Non-pigmented ciliary epithelial cell (primary cell): ENCODE data around the gene APPL1.

Experiments
- DNase-seq: peaks from one replicate; pipeline ENCODE4 v3.0.0-alpha.2; 2010; ENCODE audit warnings: low read depth

The APPL1 gene, protein sequence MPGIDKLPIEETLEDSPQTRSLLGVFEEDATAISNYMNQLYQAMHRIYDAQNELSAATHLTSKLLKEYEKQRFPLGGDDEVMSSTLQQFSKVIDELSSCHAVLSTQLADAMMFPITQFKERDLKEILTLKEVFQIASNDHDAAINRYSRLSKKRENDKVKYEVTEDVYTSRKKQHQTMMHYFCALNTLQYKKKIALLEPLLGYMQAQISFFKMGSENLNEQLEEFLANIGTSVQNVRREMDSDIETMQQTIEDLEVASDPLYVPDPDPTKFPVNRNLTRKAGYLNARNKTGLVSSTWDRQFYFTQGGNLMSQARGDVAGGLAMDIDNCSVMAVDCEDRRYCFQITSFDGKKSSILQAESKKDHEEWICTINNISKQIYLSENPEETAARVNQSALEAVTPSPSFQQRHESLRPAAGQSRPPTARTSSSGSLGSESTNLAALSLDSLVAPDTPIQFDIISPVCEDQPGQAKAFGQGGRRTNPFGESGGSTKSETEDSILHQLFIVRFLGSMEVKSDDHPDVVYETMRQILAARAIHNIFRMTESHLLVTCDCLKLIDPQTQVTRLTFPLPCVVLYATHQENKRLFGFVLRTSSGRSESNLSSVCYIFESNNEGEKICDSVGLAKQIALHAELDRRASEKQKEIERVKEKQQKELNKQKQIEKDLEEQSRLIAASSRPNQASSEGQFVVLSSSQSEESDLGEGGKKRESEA

DNA sequence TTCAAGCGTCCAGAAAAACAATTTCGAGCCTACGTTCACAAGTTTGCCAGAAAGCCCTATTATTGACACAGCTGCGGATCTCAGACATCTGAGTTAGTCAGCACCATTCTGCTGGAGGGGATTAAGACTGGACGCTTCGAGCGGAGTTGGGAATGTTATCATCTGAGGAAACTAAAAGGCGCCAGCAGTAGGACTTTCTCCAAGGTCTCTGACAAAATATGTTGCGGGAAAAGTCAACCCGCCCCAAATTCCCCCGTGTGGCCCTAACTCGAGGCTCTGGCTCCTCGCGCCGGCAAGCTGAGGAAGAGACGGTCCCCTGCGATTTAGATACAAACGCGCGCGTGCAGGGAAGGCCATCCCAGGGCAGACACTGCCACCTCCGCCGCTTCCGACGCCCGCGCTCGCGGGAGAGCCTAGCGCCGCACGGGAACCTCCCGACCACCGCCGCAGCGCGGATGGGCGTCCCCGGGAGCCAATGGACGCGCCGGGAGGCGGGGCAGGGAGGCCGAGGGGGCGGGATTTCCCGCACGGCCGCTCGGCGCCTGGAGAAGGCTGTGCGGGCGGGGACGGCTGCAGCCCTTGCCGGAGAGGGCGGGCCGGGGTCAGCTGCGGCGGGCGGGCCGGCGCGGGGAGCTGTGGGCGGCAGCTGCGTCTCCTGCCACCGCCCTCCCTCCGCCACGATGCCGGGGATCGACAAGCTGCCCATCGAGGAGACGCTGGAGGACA, at the start of gene APPL1:
TSS of gene APPL1 (plus strand) at position 526 of the 726 bp plus-strand sequence. CDS start at position 681, 155 bp downstream.
- peak; percentile 55 for DNase-seq

DNA sequence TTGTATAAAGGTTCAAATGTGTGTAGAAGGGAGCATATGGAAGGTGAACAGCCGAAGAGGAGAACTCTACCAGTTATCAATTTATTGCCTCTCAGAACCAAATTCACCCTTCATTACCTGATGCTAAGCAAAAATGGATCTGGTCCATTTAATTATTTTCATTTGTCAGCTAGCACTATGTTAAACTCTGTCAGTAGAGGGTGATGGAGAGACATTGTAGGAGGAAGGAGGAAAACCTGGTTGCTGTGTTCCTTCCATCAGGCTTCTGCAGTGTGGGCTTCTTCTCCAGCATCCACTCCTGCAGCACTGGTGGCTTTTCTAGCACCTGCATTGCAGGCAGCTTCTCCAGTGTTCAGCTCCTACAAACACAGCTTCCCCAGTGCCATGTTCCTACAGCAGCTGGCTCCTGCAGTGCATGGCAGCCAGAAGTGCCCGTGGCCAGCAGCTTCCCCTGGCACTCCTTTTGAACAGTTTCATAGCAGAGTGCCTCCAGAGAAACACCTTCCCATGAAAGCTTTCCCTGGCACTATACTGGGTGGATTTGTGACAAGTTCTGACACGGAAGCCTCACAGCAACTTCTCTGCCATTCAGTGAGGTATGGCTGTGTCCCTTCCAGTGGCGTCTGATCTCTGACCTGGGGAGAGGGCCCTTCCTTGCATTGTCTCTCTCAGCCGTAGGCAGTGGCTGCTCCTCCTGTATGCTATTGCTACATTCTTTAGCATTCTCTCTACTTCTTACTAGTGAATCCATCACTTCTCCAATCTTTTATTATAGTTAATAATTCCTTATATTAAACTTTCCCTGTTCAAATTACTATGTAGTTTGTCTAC, 47.7 kb upstream of the APPL1 start:
- DNase-seq = no peak

GRCh38 chr3:57184526-57184925, 43.0 kb upstream of the APPL1 start:
- DNase-seq = no peak

- no peak for DNase-seq
Observed at GRCh38 chr3:57192028-57192427, 35.5 kb upstream of the APPL1 start.

DNA sequence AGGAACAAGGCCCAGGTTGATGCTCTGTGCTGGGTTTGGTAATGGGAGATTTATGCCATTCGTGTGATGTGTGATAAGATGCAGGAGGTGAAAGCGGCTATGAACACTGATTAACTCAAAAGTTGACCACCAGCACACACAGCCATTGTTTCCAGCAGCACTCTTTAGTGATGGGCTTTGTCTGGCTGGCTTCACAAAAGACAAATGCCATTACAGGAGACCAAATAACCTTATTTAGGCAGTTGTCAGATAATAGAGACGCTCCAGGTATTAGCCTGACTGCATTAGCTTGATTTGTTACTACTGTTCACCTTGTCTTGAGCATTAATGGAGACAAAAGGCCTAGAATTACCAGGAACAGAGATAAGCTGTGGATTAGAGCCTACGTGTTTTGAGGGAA, 32.9 kb upstream of the APPL1 start:
- DNase-seq = no peak

- DNase-seq = no peak
Observed at GRCh38 chr3:57199895-57200297, 27.6 kb upstream of the APPL1 start, which contains the start of gene HESX1. TSS of gene HESX1 (minus strand) at chr3:57199978. CDS start at chr3:57199918, 60 bp downstream.

DNA sequence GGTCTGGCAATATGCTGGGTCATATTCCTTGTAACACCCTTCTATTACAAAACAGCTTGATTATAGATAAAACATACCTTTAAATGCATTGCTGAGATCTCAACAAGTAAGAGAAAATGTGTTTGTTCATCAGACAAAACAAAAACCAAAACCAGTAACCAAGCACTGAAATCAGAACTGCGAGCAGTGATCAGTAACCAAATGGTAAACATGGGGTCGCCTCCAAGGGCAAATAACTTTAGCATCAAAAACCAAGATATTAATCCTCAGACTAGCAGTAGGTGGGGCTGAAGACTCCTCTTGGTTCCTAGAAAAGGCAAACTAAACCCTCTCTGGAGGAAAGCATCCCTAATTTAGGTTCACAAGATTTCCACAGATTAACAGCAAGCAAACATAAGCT, 21.1 kb upstream of the APPL1 start:
- DNase-seq = no peak

- DNase-seq = no peak
Observed at GRCh38 chr3:57221883-57222282, 5.6 kb upstream of the APPL1 start.

DNA sequence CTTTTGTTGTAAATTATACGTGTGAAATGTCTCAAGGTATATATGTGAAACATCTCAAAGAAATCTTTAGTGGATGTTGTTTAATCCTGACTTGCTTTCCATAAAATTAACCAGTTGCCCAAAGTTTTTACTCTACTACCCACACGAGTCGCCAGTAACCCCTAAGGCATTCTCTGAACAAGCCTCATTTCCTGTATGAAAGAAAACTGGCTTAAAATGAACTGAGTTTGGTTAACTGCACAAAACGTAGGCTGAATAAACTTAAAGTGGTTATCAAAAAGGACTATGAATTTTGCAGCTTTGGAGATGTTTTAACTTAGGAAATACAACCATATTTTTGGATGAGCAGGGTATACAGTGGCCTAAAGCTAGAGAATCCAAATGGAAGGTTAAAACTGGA, 2.7 kb upstream of the APPL1 start:
- DNase-seq = no peak

- no peak for DNase-seq
Observed at GRCh38 chr3:57226176-57226575, 1.4 kb upstream of the APPL1 start.

GRCh38 chr3:57227930-57228751, 612 bp downstream of the APPL1 start:
- DNase-seq = no peak

- DNase-seq = no peak
Observed at GRCh38 chr3:57230006-57230405, 2.5 kb downstream of the APPL1 start.

DNA sequence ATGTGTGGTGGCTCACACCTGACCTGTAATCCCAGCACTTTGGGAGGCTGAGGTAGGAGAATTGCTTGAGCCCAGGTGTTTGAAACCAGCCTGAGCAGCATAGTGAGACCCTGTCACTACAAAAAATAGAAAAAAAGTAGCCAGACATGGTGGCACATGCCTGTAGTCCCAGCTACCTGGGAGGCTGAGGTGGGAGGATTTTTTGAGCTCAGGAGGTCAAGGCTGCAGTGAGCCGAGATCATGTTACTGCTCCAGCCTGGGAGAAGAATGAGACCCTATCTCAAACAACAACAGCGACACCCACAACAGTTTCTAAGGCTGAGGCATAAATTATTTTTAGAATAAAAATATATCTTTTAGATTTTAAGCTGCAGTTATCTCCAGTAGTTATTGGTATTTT, 6.3 kb downstream of the APPL1 start:
- no peak for DNase-seq

DNA sequence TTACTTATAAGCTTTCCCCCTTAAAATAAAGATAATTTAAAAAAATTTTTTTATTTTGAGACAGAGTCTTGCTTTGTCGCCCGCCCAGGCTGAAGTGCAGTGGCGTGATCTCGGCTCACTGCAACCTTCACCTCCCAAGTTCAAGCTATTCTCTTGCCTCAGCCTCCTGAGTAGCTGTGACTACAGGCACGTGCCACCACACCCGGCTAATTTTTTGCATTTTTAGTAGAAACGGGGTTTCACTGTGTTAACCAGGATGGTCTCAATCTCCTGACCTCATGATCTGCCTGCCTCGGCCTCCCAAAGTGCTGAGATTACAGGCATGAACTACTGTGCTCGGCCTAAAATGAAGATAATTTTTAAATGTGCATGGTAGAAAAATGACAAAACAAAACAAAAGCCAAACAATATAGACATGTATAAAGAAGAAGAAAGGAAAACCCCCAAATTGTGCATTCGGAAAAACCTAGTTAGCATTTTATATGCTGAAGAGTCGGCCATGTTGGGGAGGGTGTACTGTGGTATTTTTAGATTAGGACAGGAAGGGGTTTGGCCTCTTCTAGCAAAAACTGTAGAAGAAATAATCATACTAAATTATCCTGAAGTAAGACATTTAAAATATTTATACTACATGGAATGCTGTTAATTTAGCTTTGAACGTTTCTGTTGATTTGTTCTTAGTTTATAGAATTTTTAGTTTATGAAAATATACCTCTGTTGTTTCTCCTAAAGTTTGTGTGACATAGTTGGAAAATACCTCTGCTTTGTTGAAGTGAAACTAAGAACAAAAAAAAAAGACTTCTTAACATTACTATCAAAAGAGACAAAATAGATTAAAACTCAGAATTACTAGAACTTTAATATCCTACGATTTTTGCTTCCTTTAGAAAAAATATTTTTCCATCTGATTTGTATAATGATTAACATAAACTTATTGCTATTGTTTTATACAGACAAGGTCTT, 7.4 kb downstream of the APPL1 start:
- no peak for DNase-seq

- DNase-seq = no peak
Observed at GRCh38 chr3:57244946-57245345, 17.4 kb downstream of the APPL1 start.

DNA sequence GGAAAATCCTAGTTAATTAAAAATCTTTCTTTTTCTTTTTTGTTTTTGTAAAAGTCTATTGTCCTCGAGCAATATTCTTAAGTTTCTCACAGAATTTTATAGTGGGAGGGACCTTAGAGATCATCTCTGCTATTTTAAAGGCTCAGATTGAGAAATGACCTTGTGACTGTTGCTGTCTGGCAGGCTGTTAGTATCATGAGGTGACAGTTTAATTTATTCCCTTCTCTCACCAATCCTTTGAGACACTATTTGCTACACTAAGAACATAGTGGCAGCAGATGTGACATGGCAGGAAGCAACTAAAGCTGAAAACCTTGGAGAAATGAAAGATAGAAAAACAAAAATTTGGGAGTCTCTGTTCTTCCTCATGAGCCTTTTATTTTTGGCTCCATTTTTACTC, 24.9 kb downstream of the APPL1 start:
- no peak for DNase-seq

DNA sequence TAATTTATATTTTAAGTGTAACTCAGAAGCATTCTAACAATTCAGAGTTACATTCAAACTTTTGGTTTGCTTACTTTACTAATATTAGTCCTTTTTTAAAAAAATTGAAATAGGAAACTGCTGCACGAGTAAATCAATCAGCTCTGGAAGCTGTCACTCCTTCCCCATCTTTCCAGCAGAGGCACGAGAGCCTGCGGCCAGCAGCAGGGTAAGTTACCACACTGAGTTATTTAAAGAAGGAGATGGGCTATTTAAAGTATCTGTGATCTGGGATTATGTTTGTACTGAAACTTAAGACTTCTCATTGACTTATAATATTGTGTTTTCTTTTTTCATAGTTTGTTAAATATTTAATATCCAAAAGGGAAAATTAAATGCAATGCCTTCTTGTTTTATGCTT, 29.3 kb downstream of the APPL1 start:
- DNase-seq = no peak

- DNase-seq = no peak
Observed at GRCh38 chr3:57257678-57258077, 30.1 kb downstream of the APPL1 start.

DNA sequence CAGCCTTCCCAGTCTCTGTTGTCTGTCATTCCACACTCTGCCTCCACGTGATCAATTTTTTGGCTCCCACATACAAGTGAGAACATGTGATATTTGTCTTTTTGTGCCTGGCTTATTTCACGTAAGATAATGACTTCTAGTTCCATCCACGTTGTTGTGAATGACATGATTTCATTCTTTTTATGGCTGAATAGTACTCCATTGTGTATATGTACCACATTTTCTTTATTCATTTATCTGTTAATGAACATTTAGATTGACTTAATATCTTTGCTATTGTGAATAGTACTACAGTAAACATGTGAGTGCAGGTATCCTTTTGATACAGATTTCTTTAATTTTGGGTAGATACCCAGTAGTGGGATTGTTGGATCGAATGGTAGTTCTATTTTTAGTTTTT, 33.6 kb downstream of the APPL1 start:
- DNase-seq = no peak

- DNase-seq = no peak
Observed at GRCh38 chr3:57261929-57262328, 34.4 kb downstream of the APPL1 start.
